CD14-positive monocyte (primary cell): ENCODE measurements around the gene TUBA1C. TPM values are rescaled to one million over a fixed set of nuclear protein-coding genes. Genes with fewer than 3 reads are reported as not detected.

Experiments
- DNase-seq, 3 donors: peaks; one replicate each; pipeline ENCODE4 v3.0.0-alpha.2; 2011 to 2022
- H2AFZ ChIP-seq: 2 replicates; pipeline ENCODE4 v1.6.0; 2012; ENCODE audit warnings: mild to moderate bottlenecking, low read depth, low read length, inconsistent platforms; ENCODE audit not compliant: insufficient read depth, poor library complexity, severe bottlenecking
- H3K27ac ChIP-seq, 2 donors: 1 replicate in 1 of 2; 2 replicates in 1 of 2; pipeline ENCODE4 v1.5.1; 2012 to 2013; ENCODE audit warnings: low read length in 2 of 2, control low read depth in 1 of 2, inconsistent platforms in 1 of 2, low read depth in 1 of 2, mild to moderate bottlenecking in 1 of 2
- H3K27me3 ChIP-seq, 2 donors: one replicate each; pipeline versions ENCODE4 v1.6.0 to v1.6.1; 2011 to 2013; ENCODE audit warnings: low read length in 2 of 2; ENCODE audit not compliant: control insufficient read depth in 2 of 2, insufficient read depth in 2 of 2
- H3K36me3 ChIP-seq, 2 donors: replicated peaks in 1 of 2; 1 replicate in 1 of 2; 2 replicates in 1 of 2; pipeline versions ENCODE4 v1.5.1 to v1.6.1; 2012 to 2013; ENCODE audit warnings: low read length in 2 of 2, control low read depth in 1 of 2, inconsistent platforms in 1 of 2, mild to moderate bottlenecking in 1 of 2; ENCODE audit not compliant: insufficient read depth in 2 of 2, control insufficient read depth in 1 of 2
- H3K4me1 ChIP-seq, 2 donors: 1 replicate in 1 of 2; 2 replicates in 1 of 2; pipeline versions ENCODE4 v1.5.1 to v1.6.1; 2012 to 2013; ENCODE audit warnings: low read length in 2 of 2, control low read depth in 1 of 2, inconsistent platforms in 1 of 2, mild to moderate bottlenecking in 1 of 2, moderate library complexity in 1 of 2; ENCODE audit not compliant: insufficient read depth in 2 of 2, control insufficient read depth in 1 of 2
- H3K4me2 ChIP-seq: replicated peaks from 2 replicates; pipeline ENCODE3; 2012; ENCODE audit warnings: low read length, moderate library complexity, mild to moderate bottlenecking; ENCODE audit not compliant: poor library complexity, severe bottlenecking; ENCODE audit errors: extremely low read depth
- H3K4me3 ChIP-seq, 3 experiments: fragments of 200-600 bp in 1 of 3; sonication (generic) in 1 of 3; replicated peaks in 1 of 3; 1 replicate in 2 of 3; 2 replicates in 1 of 3; pipeline ENCODE4 v1.5.1; 2011 to 2013; ENCODE audit warnings: low read length in 3 of 3, mild to moderate bottlenecking in 3 of 3, control low read depth in 2 of 3, low read depth in 2 of 3, inconsistent platforms in 1 of 3, moderate library complexity in 1 of 3
- H3K79me2 ChIP-seq: 2 replicates; pipeline ENCODE4 v1.6.0; 2012; ENCODE audit warnings: mild to moderate bottlenecking, control low read depth, inconsistent platforms, low read length, moderate library complexity; ENCODE audit not compliant: insufficient read depth
- H3K9ac ChIP-seq: 2 replicates; pipeline ENCODE4 v1.6.0; 2017; ENCODE audit warnings: low read length, mild to moderate bottlenecking; ENCODE audit not compliant: insufficient read depth, poor library complexity, severe bottlenecking
- H3K9me3 ChIP-seq, 2 donors: replicated peaks in 1 of 2; 1 replicate in 1 of 2; 2 replicates in 1 of 2; pipeline versions ENCODE4 v1.5.1 to v1.6.1; 2012 to 2013; ENCODE audit warnings: low read length in 2 of 2, control low read depth in 1 of 2; ENCODE audit not compliant: control insufficient read depth in 1 of 2, insufficient read depth in 1 of 2
- H4K20me1 ChIP-seq: 2 replicates; pipeline ENCODE4 v1.6.0; 2012; ENCODE audit warnings: mild to moderate bottlenecking, low read length, control low read depth, moderate library complexity; ENCODE audit not compliant: insufficient read depth
- H3K27ac Mint-ChIP-seq, 7 donors: one replicate each; pipeline ENCODE4 v1.8.0; 2020; ENCODE audit warnings: mild to moderate bottlenecking in 7 of 7, mixed read lengths in 7 of 7, moderate library complexity in 6 of 7, inconsistent platforms in 2 of 7
- H3K27me3 Mint-ChIP-seq, 3 donors: one replicate each; pipeline ENCODE4 v1.8.0; 2021 to 2022; ENCODE audit warnings: low read depth in 3 of 3, mild to moderate bottlenecking in 3 of 3, mixed read lengths in 3 of 3, moderate library complexity in 3 of 3, inconsistent platforms in 1 of 3
- H3K36me3 Mint-ChIP-seq, 2 donors: one replicate each; pipeline ENCODE4 v1.8.0; 2020; ENCODE audit warnings: mixed read lengths in 2 of 2, inconsistent platforms in 1 of 2, mild to moderate bottlenecking in 1 of 2
- H3K4me1 Mint-ChIP-seq: one replicate; pipeline ENCODE4 v1.8.0; 2020; ENCODE audit warnings: mild to moderate bottlenecking, mixed read lengths
- H3K4me3 Mint-ChIP-seq, 2 donors: one replicate each; pipeline ENCODE4 v1.8.0; 2020; ENCODE audit warnings: mild to moderate bottlenecking in 2 of 2, mixed read lengths in 2 of 2, moderate library complexity in 1 of 2
- H3K9me3 Mint-ChIP-seq, 7 donors: one replicate each; pipeline ENCODE4 v1.8.0; 2020 to 2022; ENCODE audit warnings: mixed read lengths in 7 of 7, mild to moderate bottlenecking in 6 of 7, moderate library complexity in 6 of 7, inconsistent platforms in 2 of 7
- CTCF ChIP-seq: fragments of 200-600 bp; IDR thresholded peaks from one replicate; pipeline ENCODE4 v1.8.0; 2022; ENCODE audit warnings: antibody characterized with exemption, mild to moderate bottlenecking
- WGBS: methylation state at CpG from one replicate; pipeline ENCODE4 v1.1.5; 2013; ENCODE audit warnings: missing lambda C conversion rate; ENCODE audit not compliant: insufficient coverage; 5-methylcytosine and 5-hydroxymethylcytosine counted together
- intact Hi-C, 2 donors: fragments of 100-400 bp; cut with micrococcal nuclease; formaldehyde crosslinking; loops; one replicate each; pipeline versions ENCODE4 v1.15.0 to v1.15.1; 2023
- polyA plus RNA-seq, 3 donors: library from polyadenylated mRNA; depleted of rRNA in 1 of 3; unstranded in 2 of 3; stranded (reverse) in 1 of 3; fragments of 300-500 nt in 2 of 3; fragments of >200 nt in 1 of 3; fragmentation: Illumina TruSeq in 2 of 3; gene quantifications; 1 replicate in 2 of 3; 2 replicates in 1 of 3; pipeline ENCODE4 v1.2.3, GENCODE V29; 2012 to 2021

TUBA1C gene
- polyA plus RNA-seq, 3 donors: 53.7 to 263 (median 61.0) TPM

GRCh38 chr12:49287876-49288275, 23.0 kb downstream of the TUBA1C start:
- no peak for DNase-seq
- no peaks in the 10 kb centered on the region for H3K79me2 ChIP-seq
- H3K36me3 ChIP-seq: no peaks in the 10 kb centered on the region
- H3K4me1 ChIP-seq: no peaks in the 10 kb centered on the region
- no peak for TF ChIP-seq CTCF
- H2AFZ ChIP-seq: no peak overlapping the region
- no peak overlapping the region for H3K4me2 ChIP-seq
- H3K9me3 ChIP-seq: no peaks in the 10 kb centered on the region
- no peak overlapping the region for H3K4me3 ChIP-seq
- H3K27me3 ChIP-seq: peaks cover 6 to 26% of the 10 kb centered on the region in 2 donors
- Mint-ChIP-seq H3K36me3 (no peaks in the 10 kb centered on the region), H3K4me1 (no peaks in the 10 kb centered on the region), H3K27me3 (peaks cover 17 to 70% (median 40%) of the 10 kb centered on the region in 3 donors), H3K27ac (peak overlapping the region in 1 of 7 donors; percentile 78), H3K4me3 (peak overlapping the region in 1 of 2 donors; percentile 36), H3K9me3 (peaks cover 0 to 7% (median 0%) of the 10 kb centered on the region in 7 donors)
- WGBS: 52% methylated on average over 5 of the region's 6 CpGs
- intact Hi-C loops: loop anchor here (1.0 to 2.0 kb wide), 2 partner anchors 49 to 55 kb away; partner anchors contain the start of gene C1QL4 (in 1 of the 2)
- H3K9ac ChIP-seq: no peak overlapping the region
- H4K20me1 ChIP-seq: no peaks in the 10 kb centered on the region
- H3K27ac ChIP-seq: no peak overlapping the region

- Histone ChIP-seq H3K4me1 (no peaks in the 10 kb centered on the region), H3K4me2 (no peak overlapping the region), H3K4me3 (no peak overlapping the region), H3K9ac (no peak overlapping the region), H2AFZ (no peak overlapping the region), H3K36me3 (no peaks in the 10 kb centered on the region), H3K27me3 (peaks cover 6 to 31% of the 10 kb centered on the region in 2 donors), H3K27ac (no peak overlapping the region), H4K20me1 (no peaks in the 10 kb centered on the region), H3K9me3 (no peaks in the 10 kb centered on the region), H3K79me2 (no peaks in the 10 kb centered on the region)
- DNase-seq: peak; percentile 53 to 68 (median 65)
- Mint-ChIP-seq H3K9me3 (peaks cover 0 to 7% (median 0%) of the 10 kb centered on the region in 7 donors), H3K27me3 (peaks cover 20 to 75% (median 43%) of the 10 kb centered on the region in 3 donors), H3K4me1 (no peaks in the 10 kb centered on the region), H3K27ac (no peak overlapping the region), H3K4me3 (peak overlapping the region in 1 of 2 donors; percentile 62), H3K36me3 (no peaks in the 10 kb centered on the region)
- intact Hi-C loops: loop anchor here (1.0 to 2.0 kb wide), 2 partner anchors 49 to 54 kb away; partner anchors contain the start of gene C1QL4 (in 1 of the 2)
- WGBS: 10% methylated on average over 10 of the region's 11 CpGs
- TF ChIP-seq CTCF: peak; percentile 92
These were observed 23.6 kb downstream of the TUBA1C start for GRCh38 chr12:49288412-49288853.
